SKM-1 (cell line): ENCODE results near the gene POLR2M.

ENCODE experiments used
- DNase-seq: peaks from one replicate; lab custom pipeline; 2025; ENCODE audit not compliant: unreplicated experiment; lab: John Stamatoyannopoulos, UW

The POLR2M gene

GRCh38 chr15:57735891-57736290 lies 29.4 kb downstream of the POLR2M start:
- no peak for DNase-seq

- no peak for DNase-seq
Measured at GRCh38 chr15:57736591-57736990, 30.1 kb downstream of the POLR2M start.

GRCh38 chr15:57738734-57739237 lies 32.3 kb downstream of the POLR2M start:
- no peak for DNase-seq

- no peak for DNase-seq
Measured at GRCh38 chr15:57740048-57740447, 33.5 kb downstream of the POLR2M start.

- no peak for DNase-seq
Measured at GRCh38 chr15:57741089-57741488, 34.6 kb downstream of the POLR2M start.

- no peak for DNase-seq
Measured at GRCh38 chr15:57743424-57743823, 36.9 kb downstream of the POLR2M start.

GRCh38 chr15:57746786-57747185 lies 40.3 kb downstream of the POLR2M start:
- no peak for DNase-seq

GRCh38 chr15:57747206-57747896 lies 40.8 kb downstream of the POLR2M start:
- DNase-seq: no peak

GRCh38 chr15:57751177-57751800 lies 44.8 kb downstream of the POLR2M start:
- no peak for DNase-seq

GRCh38 chr15:57752436-57752835 lies 45.9 kb downstream of the POLR2M start:
- no peak for DNase-seq

GRCh38 chr15:57752840-57753239 lies 46.3 kb downstream of the POLR2M start:
- no peak for DNase-seq

- no peak for DNase-seq
Measured at GRCh38 chr15:57756466-57756865, 50.0 kb downstream of the POLR2M start.

GRCh38 chr15:57758560-57758959 lies 52.0 kb downstream of the POLR2M start:
- DNase-seq: no peak

GRCh38 chr15:57761562-57761961 lies 55.0 kb downstream of the POLR2M start:
- no peak for DNase-seq

GRCh38 chr15:57762302-57762701 lies 55.8 kb downstream of the POLR2M start:
- DNase-seq: no peak

- DNase-seq: no peak
Measured at GRCh38 chr15:57763176-57763964, 56.9 kb downstream of the POLR2M start.
